ENCODE data around the gene SNIP1.

SNIP1 gene

GRCh38 chr1:37498872-37499617 is 55.0 kb downstream of the SNIP1 start:
- TF ChIP-seq ZNF121 (tag by site-specific recombination; IDR thresholded peaks at IDR 0.05) (0 out of 2 replicates have a peak, but pooled peaks have one; percentile 39), ZFHX2 (tag by site-specific recombination; conservative IDR thresholded peaks at IDR 0.05) (no peak), ZNF600 (tag by site-specific recombination; IDR thresholded peaks at IDR 0.05) (peak; percentile 62), PRDM1 (tag by site-specific recombination; IDR thresholded peaks at IDR 0.05) (peak; percentile 19; the same call in 1 of the 2 replicates), ZNF394 (tag by site-specific recombination; IDR thresholded peaks at IDR 0.05; ENCODE audit: borderline replicate concordance) (no peak), ZBTB48 (tag by site-specific recombination; IDR thresholded peaks at IDR 0.05) (peak; percentile 75)
- Histone ChIP-seq H3K4me1 (ENCODE audit: control insufficient read depth, insufficient read depth, low read length) (0 out of 2 replicates have a peak, but pooled peaks cover 3% of the 10 kb centered on the region), H3K9me3 (ENCODE audit: control insufficient read depth, insufficient read depth, low read depth, low read length) (no peaks in the 10 kb centered on the region), H3K4me3 (ENCODE audit: low read depth, low read length) (no peak overlapping the region), H3K36me3 (ENCODE audit: control insufficient read depth in 2 of 2, insufficient read depth in 1 of 2, low read length in 2 of 2) (peaks cover 24 to 82% of the 10 kb centered on the region in 2 experiments), H3K27ac (ENCODE audit: extremely low read depth, low read depth, low read length) (no peak overlapping the region)
- ChIA-PET POLR2A (interaction anchor here (2.2 kb wide), 1 partner anchor 16 kb away, joined by 4 read pairs; the partner anchor contains the start of gene MEAF6), CTCF (interaction anchor here (0.6 to 7.3 kb wide), 5 partner anchors 10 to 1607 kb away, joined by 3 to 59 read pairs (median 12); partner anchors contain the start of gene MEAF6)

- Histone ChIP-seq H3K4me1 (ENCODE audit: control insufficient read depth, insufficient read depth, low read length) (0 out of 2 replicates have a peak, but pooled peaks cover 3% of the 10 kb centered on the region), H3K4me3 (ENCODE audit: low read depth, low read length) (no peak overlapping the region), H3K27ac (ENCODE audit: extremely low read depth, low read depth, low read length) (no peak overlapping the region), H3K9me3 (ENCODE audit: control insufficient read depth, insufficient read depth, low read depth, low read length) (no peaks in the 10 kb centered on the region), H3K36me3 (ENCODE audit: control insufficient read depth in 2 of 2, insufficient read depth in 1 of 2, low read length in 2 of 2) (peaks cover 24 to 81% of the 10 kb centered on the region in 2 experiments)
- TF ChIP-seq ZNF600 (tag by site-specific recombination; IDR thresholded peaks at IDR 0.05) = peak; percentile 64; the same call in 1 of the 2 replicates
- no peak for TF ChIP-seq ZBTB10 (tag by site-specific recombination; IDR thresholded peaks at IDR 0.05)
- TF ChIP-seq ZNF10 (tag by site-specific recombination; IDR thresholded peaks at IDR 0.05) = peak; percentile 84
- no peak for TF ChIP-seq ZNF704 (tag by site-specific recombination; IDR thresholded peaks at IDR 0.05)
- no peak for TF ChIP-seq ZNF112 (tag by site-specific recombination; IDR thresholded peaks at IDR 0.05)
- TF ChIP-seq ZNF24 (tag by site-specific recombination; IDR thresholded peaks at IDR 0.05) = no peak
- TF ChIP-seq KLF16 (tag by site-specific recombination; IDR thresholded peaks at IDR 0.05) = no peak
- no peak for TF ChIP-seq ZNF664 (tag by site-specific recombination; IDR thresholded peaks at IDR 0.05)
- TF ChIP-seq ZNF629 (tag by site-specific recombination; IDR thresholded peaks at IDR 0.05) = no peak
- TF ChIP-seq ZNF426 (tag by site-specific recombination; IDR thresholded peaks at IDR 0.05) = no peak
- peak; percentile 98 for TF ChIP-seq ZBTB6 (tag by site-specific recombination; IDR thresholded peaks at IDR 0.05)
- POLR2A ChIA-PET = interaction anchor here (0.7 kb wide), 1 partner anchor 12 kb away, joined by 3 read pairs; no protein-coding TSS in a partner anchor
- CTCF ChIA-PET = interaction anchor here (0.7 to 7.3 kb wide), 4 partner anchors 11 to 26 kb away, joined by 3 to 59 read pairs (median 12); partner anchors contain the start of gene MEAF6
These were observed 56.3 kb downstream of the SNIP1 start for GRCh38 chr1:37497832-37498231.

All from HEK293 (cell line).